Neural cell (in vitro differentiated cells): ENCODE results near the gene RCE1. TPM values are rescaled to one million over a fixed set of nuclear protein-coding genes. Genes with fewer than 3 reads are reported as not detected.

Experiments used
- H2AFZ ChIP-seq: fragments of 200-600, 300-800 bp; sonication (generic), shearing (Covaris generic); 2 replicates; pipeline ENCODE4 v1.6.0; 2014; ENCODE audit warnings: low read depth, mild to moderate bottlenecking, antibody characterized with exemption, low read length, moderate library complexity
- H3F3A ChIP-seq: fragments of 200-600 bp; shearing (Covaris generic); 2 replicates; pipeline ENCODE4 v1.6.1; 2016; ENCODE audit warnings: mild to moderate bottlenecking, moderate library complexity, mixed read lengths, antibody characterized with exemption, low read length; ENCODE audit not compliant: insufficient read depth, poor library complexity, severe bottlenecking
- H3K27ac ChIP-seq: fragments of 200-600, 300-800 bp; sonication (generic), shearing (Covaris generic); 2 replicates; pipeline ENCODE4 v1.5.1; 2014; ENCODE audit warnings: mild to moderate bottlenecking, low read length, moderate library complexity
- H3K27me3 ChIP-seq: fragments of 300-800, 200-600 bp; sonication (generic), shearing (Covaris generic); 2 replicates; pipeline ENCODE4 v1.6.0; 2014; ENCODE audit warnings: mild to moderate bottlenecking, low read depth, low read length, moderate library complexity; ENCODE audit not compliant: insufficient read depth
- H3K36me3 ChIP-seq: fragments of 300-800, 200-600 bp; sonication (generic), shearing (Covaris generic); 2 replicates; pipeline ENCODE4 v1.5.1; 2014; ENCODE audit warnings: mild to moderate bottlenecking, antibody characterized with exemption, low read length, moderate library complexity; ENCODE audit not compliant: insufficient read depth
- H3K4me2 ChIP-seq: fragments of 300-800, 200-600 bp; sonication (generic), shearing (Covaris generic); 2 replicates; pipeline ENCODE4 v1.6.0; 2014; ENCODE audit warnings: mild to moderate bottlenecking, low read length
- H3K4me3 ChIP-seq: fragments of 300-800, 200-600 bp; sonication (generic), shearing (Covaris generic); 2 replicates; pipeline ENCODE4 v1.5.1; 2014; ENCODE audit warnings: mild to moderate bottlenecking, low read length, moderate library complexity
- H3K79me2 ChIP-seq: fragments of 200-600 bp; shearing (Covaris generic); replicated peaks from 2 replicates; pipeline ENCODE4 v1.6.0; 2014; ENCODE audit warnings: mild to moderate bottlenecking, low read length, moderate library complexity; ENCODE audit not compliant: insufficient read depth
- H3K9ac ChIP-seq: fragments of 300-800, 200-600 bp; sonication (generic), shearing (Covaris generic); 2 replicates; pipeline ENCODE4 v1.6.1; 2016; ENCODE audit warnings: mild to moderate bottlenecking, low read length, mixed read lengths
- H3K9me2 ChIP-seq: fragments of 200-600 bp; shearing (Covaris generic); 2 replicates; pipeline ENCODE4 v1.6.1; 2016; ENCODE audit warnings: mild to moderate bottlenecking, low read length, mixed read lengths; ENCODE audit not compliant: insufficient read depth
- H3K9me3 ChIP-seq: fragments of 200-600, 300-800 bp; sonication (generic), shearing (Covaris generic); 2 replicates; pipeline ENCODE4 v1.6.1; 2016; ENCODE audit warnings: mild to moderate bottlenecking, mixed run types, low read length, moderate library complexity, mixed read lengths
- H4K20me1 ChIP-seq: fragments of 200-600 bp; shearing (Covaris generic); 2 replicates; pipeline ENCODE4 v1.6.1; 2016; ENCODE audit warnings: mild to moderate bottlenecking, mixed run types; ENCODE audit not compliant: insufficient read depth
- EP300 ChIP-seq: fragments of 450-650 bp; conservative IDR thresholded peaks from 2 replicates; pipeline ENCODE4 v1.6.1; 2014; ENCODE audit warnings: antibody characterized with exemption, mild to moderate bottlenecking, moderate library complexity; ENCODE audit not compliant: poor library complexity, severe bottlenecking
- EZH2 ChIP-seq: fragments of 200-600, 300-800 bp; shearing (Covaris generic), sonication (generic); IDR thresholded peaks from 2 replicates; pipeline ENCODE4 v1.6.1; 2014; ENCODE audit warnings: antibody characterized with exemption, low read length, borderline replicate concordance, mild to moderate bottlenecking; ENCODE audit not compliant: insufficient read depth, poor library complexity, severe bottlenecking
- MXI1 ChIP-seq: fragments of 450-650 bp; conservative IDR thresholded peaks from 2 replicates; pipeline ENCODE4 v1.6.1; 2014; ENCODE audit warnings: antibody characterized with exemption, mild to moderate bottlenecking; ENCODE audit not compliant: poor library complexity, severe bottlenecking
- POLR2AphosphoS5 ChIP-seq: IDR thresholded peaks from 2 replicates; pipeline ENCODE4 v1.6.1; 2012
- RAD21 ChIP-seq: fragments of 450-650 bp; conservative IDR thresholded peaks from 2 replicates; pipeline ENCODE4 v1.6.1; 2014; ENCODE audit warnings: antibody characterized with exemption, mild to moderate bottlenecking, moderate library complexity
- SMC3 ChIP-seq: fragments of 450-650 bp; conservative IDR thresholded peaks from 2 replicates; pipeline ENCODE4 v1.6.1; 2014; ENCODE audit warnings: antibody characterized with exemption, mild to moderate bottlenecking, moderate library complexity; ENCODE audit not compliant: poor library complexity
- TAF1 ChIP-seq: IDR thresholded peaks from 2 replicates; pipeline ENCODE4 v1.6.1; 2012; ENCODE audit warnings: low read depth
- polyA plus RNA-seq: library from polyadenylated mRNA; depleted of rRNA; stranded (reverse); fragments of >200 nt; gene quantifications from 2 replicates; pipeline ENCODE4 v1.2.3, GENCODE V29; 2014
- TF ChIP-seq, protein P1 (sequence below): fragments of 450-650 bp; IDR thresholded peaks from 2 replicates; pipeline ENCODE4 v1.5.1; 2014; ENCODE audit warnings: antibody characterized with exemption, mild to moderate bottlenecking, moderate library complexity; ENCODE audit not compliant: poor library complexity, severe bottlenecking
- TF ChIP-seq, protein P2 (sequence below): IDR thresholded peaks from 2 replicates; pipeline ENCODE4 v1.6.1; 2012; ENCODE audit warnings: borderline replicate concordance

Gene RCE1
- polyA plus RNA-seq, 1 donor from 2014 or later = 50.5 TPM

- TF ChIP-seq MXI1 (no peak), RAD21 (no peak), POLR2AphosphoS5 (no peak), TAF1 (no peak), EP300 (no peak), SMC3 (no peak), EZH2 (no peak)
- TF ChIP-seq, protein P1, sequence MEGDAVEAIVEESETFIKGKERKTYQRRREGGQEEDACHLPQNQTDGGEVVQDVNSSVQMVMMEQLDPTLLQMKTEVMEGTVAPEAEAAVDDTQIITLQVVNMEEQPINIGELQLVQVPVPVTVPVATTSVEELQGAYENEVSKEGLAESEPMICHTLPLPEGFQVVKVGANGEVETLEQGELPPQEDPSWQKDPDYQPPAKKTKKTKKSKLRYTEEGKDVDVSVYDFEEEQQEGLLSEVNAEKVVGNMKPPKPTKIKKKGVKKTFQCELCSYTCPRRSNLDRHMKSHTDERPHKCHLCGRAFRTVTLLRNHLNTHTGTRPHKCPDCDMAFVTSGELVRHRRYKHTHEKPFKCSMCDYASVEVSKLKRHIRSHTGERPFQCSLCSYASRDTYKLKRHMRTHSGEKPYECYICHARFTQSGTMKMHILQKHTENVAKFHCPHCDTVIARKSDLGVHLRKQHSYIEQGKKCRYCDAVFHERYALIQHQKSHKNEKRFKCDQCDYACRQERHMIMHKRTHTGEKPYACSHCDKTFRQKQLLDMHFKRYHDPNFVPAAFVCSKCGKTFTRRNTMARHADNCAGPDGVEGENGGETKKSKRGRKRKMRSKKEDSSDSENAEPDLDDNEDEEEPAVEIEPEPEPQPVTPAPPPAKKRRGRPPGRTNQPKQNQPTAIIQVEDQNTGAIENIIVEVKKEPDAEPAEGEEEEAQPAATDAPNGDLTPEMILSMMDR = no peak
- TF ChIP-seq, protein P2, sequence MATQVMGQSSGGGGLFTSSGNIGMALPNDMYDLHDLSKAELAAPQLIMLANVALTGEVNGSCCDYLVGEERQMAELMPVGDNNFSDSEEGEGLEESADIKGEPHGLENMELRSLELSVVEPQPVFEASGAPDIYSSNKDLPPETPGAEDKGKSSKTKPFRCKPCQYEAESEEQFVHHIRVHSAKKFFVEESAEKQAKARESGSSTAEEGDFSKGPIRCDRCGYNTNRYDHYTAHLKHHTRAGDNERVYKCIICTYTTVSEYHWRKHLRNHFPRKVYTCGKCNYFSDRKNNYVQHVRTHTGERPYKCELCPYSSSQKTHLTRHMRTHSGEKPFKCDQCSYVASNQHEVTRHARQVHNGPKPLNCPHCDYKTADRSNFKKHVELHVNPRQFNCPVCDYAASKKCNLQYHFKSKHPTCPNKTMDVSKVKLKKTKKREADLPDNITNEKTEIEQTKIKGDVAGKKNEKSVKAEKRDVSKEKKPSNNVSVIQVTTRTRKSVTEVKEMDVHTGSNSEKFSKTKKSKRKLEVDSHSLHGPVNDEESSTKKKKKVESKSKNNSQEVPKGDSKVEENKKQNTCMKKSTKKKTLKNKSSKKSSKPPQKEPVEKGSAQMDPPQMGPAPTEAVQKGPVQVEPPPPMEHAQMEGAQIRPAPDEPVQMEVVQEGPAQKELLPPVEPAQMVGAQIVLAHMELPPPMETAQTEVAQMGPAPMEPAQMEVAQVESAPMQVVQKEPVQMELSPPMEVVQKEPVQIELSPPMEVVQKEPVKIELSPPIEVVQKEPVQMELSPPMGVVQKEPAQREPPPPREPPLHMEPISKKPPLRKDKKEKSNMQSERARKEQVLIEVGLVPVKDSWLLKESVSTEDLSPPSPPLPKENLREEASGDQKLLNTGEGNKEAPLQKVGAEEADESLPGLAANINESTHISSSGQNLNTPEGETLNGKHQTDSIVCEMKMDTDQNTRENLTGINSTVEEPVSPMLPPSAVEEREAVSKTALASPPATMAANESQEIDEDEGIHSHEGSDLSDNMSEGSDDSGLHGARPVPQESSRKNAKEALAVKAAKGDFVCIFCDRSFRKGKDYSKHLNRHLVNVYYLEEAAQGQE = no peak
- no peaks in the 10 kb centered on the region for H3K79me2 ChIP-seq
- no peak overlapping the region for H3K4me3 ChIP-seq
- H3K4me2 ChIP-seq = no peak overlapping the region
- no peaks in the 10 kb centered on the region for H4K20me1 ChIP-seq
- no peak overlapping the region for H2AFZ ChIP-seq
- no peaks in the 10 kb centered on the region for H3F3A ChIP-seq
- H3K9ac ChIP-seq = no peak overlapping the region
- no peaks in the 10 kb centered on the region for H3K9me3 ChIP-seq
- H3K27me3 ChIP-seq = no peaks in the 10 kb centered on the region
- no peaks in the 10 kb centered on the region for H3K9me2 ChIP-seq
- no peaks in the 10 kb centered on the region for H3K36me3 ChIP-seq
- H3K27ac ChIP-seq = no peak overlapping the region
Measured at GRCh38 chr11:66892911-66893310, 49.7 kb downstream of the RCE1 start.

GRCh38 chr11:66894141-66894540 lies 50.9 kb downstream of the RCE1 start:
- H3K9ac ChIP-seq = no peak overlapping the region
- TF ChIP-seq, protein P1 = no peak
- no peak for TF ChIP-seq TAF1
- TF ChIP-seq, protein P2 = no peak
- TF ChIP-seq RAD21 = no peak
- TF ChIP-seq EZH2 = no peak
- TF ChIP-seq EP300 = no peak
- TF ChIP-seq SMC3 = no peak
- no peak for TF ChIP-seq POLR2AphosphoS5
- no peak for TF ChIP-seq MXI1
- H4K20me1 ChIP-seq = no peaks in the 10 kb centered on the region
- no peak overlapping the region for H3K4me2 ChIP-seq
- H3K27ac ChIP-seq = no peak overlapping the region
- H3K9me3 ChIP-seq = no peaks in the 10 kb centered on the region
- no peaks in the 10 kb centered on the region for H3K36me3 ChIP-seq
- no peak overlapping the region for H3K4me3 ChIP-seq
- H2AFZ ChIP-seq = no peak overlapping the region
- H3F3A ChIP-seq = no peaks in the 10 kb centered on the region
- no peaks in the 10 kb centered on the region for H3K9me2 ChIP-seq
- H3K79me2 ChIP-seq = no peaks in the 10 kb centered on the region
- H3K27me3 ChIP-seq = no peaks in the 10 kb centered on the region
